Skeletal muscle cell (primary cell): ENCODE data around the gene PCED1A.
A peak's percentile ranks its signal among the peaks of the same experiment; 100 is the strongest.

Experiments used
- DNase-seq: peaks from one replicate; pipeline ENCODE4 v3.0.0-alpha.2; 2010; ENCODE audit warnings: low read depth
- H3K4me3 ChIP-seq: 2 replicates; pipeline ENCODE4 v1.5.1; 2011; ENCODE audit warnings: low read depth, mild to moderate bottlenecking, control low read depth, low read length, moderate library complexity

Gene PCED1A

GRCh38 chr20:2840138-2840966, at the start of gene PCED1A, which contains the start of gene VPS16:
TSS of gene PCED1A (minus strand) at chr20:2840655. CDS start at chr20:2839912, 743 bp downstream.
TSS of gene VPS16 (plus strand) at chr20:2840745. CDS start at chr20:2840775, 30 bp downstream.
- peak; percentile 56 for DNase-seq
- H3K4me3 ChIP-seq: peak within 1 kb of the TSS; percentile 88

- no peak overlapping the region for H3K4me3 ChIP-seq
- no peak for DNase-seq
Observed at GRCh38 chr20:2889797-2890196, 49.3 kb upstream of the PCED1A start.

GRCh38 chr20:2889209-2889608, 48.8 kb upstream of the PCED1A start:
- no peak for DNase-seq
- no peak overlapping the region for H3K4me3 ChIP-seq

- DNase-seq: no peak
- H3K4me3 ChIP-seq: no peak overlapping the region
Observed at GRCh38 chr20:2888224-2888955, 47.9 kb upstream of the PCED1A start.

GRCh38 chr20:2887715-2888114, 47.3 kb upstream of the PCED1A start:
- no peak overlapping the region for H3K4me3 ChIP-seq
- no peak for DNase-seq

GRCh38 chr20:2883726-2884637, 43.5 kb upstream of the PCED1A start:
- DNase-seq: no peak

GRCh38 chr20:2880650-2881049, 40.2 kb upstream of the PCED1A start:
- no peak overlapping the region for H3K4me3 ChIP-seq
- DNase-seq: no peak

More at GRCh38 chr20:2883726-2884637, 43.5 kb upstream of the PCED1A start:
- H3K4me3 ChIP-seq: no peak overlapping the region

GRCh38 chr20:2879146-2879545, 38.7 kb upstream of the PCED1A start:
- peak; percentile 64 for DNase-seq
- H3K4me3 ChIP-seq: no peak overlapping the region

GRCh38 chr20:2878515-2878914, 38.1 kb upstream of the PCED1A start:
- DNase-seq: no peak
- no peak overlapping the region for H3K4me3 ChIP-seq

GRCh38 chr20:2875690-2876203, 35.3 kb upstream of the PCED1A start:
- H3K4me3 ChIP-seq: no peak overlapping the region
- no peak for DNase-seq

- DNase-seq: no peak
- peak overlapping the region; percentile 77 for H3K4me3 ChIP-seq
Observed at GRCh38 chr20:2874456-2874855, 34.0 kb upstream of the PCED1A start.

- DNase-seq: no peak
- peak overlapping the region; percentile 77 for H3K4me3 ChIP-seq
Observed at GRCh38 chr20:2873747-2874041, 33.2 kb upstream of the PCED1A start.

GRCh38 chr20:2873010-2873746, 32.7 kb upstream of the PCED1A start, which contains the start of gene PTPRA:
TSS of gene PTPRA (plus strand) at chr20:2873481. CDS start at chr20:2964278, 90,797 bp downstream.
- peak; percentile 62 for DNase-seq

GRCh38 chr20:2872459-2873009, 32.1 kb upstream of the PCED1A start:
- H3K4me3 ChIP-seq: peak overlapping the region; percentile 77
- DNase-seq: no peak

More at GRCh38 chr20:2873010-2873746, 32.7 kb upstream of the PCED1A start, which contains the start of gene PTPRA:
- peak within 1 kb of the TSS; percentile 77 for H3K4me3 ChIP-seq

- no peak for DNase-seq
- H3K4me3 ChIP-seq: peak overlapping the region; percentile 77
Observed at GRCh38 chr20:2871661-2872458, 31.4 kb upstream of the PCED1A start.

GRCh38 chr20:2871111-2871465, 30.6 kb upstream of the PCED1A start:
- DNase-seq: no peak

GRCh38 chr20:2869381-2869780, 28.9 kb upstream of the PCED1A start:
- no peak for DNase-seq

More at GRCh38 chr20:2871111-2871465, 30.6 kb upstream of the PCED1A start:
- no peak overlapping the region for H3K4me3 ChIP-seq

More at GRCh38 chr20:2869381-2869780, 28.9 kb upstream of the PCED1A start:
- no peak overlapping the region for H3K4me3 ChIP-seq
